ENCODE results near the gene ANKFN1. TPM values are rescaled to one million over a fixed set of nuclear protein-coding genes. Genes with fewer than 3 reads are reported as not detected.
"Not testable (repeated sequence)": the region's sequence is repeated elsewhere in the genome, so short reads cannot be mapped to it uniquely, and the experiment has no call there.

ANKFN1 gene
- total RNA-seq, 6 experiments from 2014 or later, result 0.07 to 0.81 (median 0.45) TPM

DNA sequence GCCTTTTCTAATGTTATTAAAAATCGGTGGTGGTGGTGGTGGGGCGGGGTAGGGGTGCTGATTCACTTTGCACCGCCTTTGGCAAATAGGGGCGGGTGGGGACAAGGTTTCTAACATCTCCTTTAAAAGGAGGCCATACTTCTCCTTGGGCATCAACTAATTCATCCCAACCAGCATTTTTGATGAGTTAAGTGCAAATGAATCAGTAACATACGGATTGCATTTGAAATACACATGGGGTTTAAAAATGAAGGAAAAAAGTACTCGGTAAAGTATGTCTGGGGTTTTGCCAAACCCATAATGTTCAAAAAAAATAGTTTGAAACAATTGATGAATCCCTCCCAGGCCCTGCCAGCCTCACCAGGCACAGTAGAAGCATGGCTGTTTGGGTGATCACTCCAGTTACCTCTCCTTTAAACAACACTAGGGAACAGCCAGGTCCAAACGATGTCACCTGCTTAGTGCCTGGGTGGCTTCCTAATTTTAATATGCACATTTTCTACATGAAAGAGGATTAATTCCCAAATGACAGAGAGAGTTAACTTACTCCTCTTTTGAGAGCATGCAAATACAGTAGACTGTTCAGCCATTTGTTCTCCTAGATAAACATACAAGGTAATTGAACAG is 107.2 kb downstream of the ANKFN1 start:
- Mint-ChIP-seq H3K36me3 (ENCODE audit: low read depth) (no peaks in the 10 kb centered on the region), H3K27me3 (ENCODE audit: insufficient read depth) (peaks cover 3% of the 10 kb centered on the region; the same call in 1 of the 2 replicates), H3K9me3 (no peaks in the 10 kb centered on the region), H3K4me1 (ENCODE audit: low read depth) (peaks cover 25% of the 10 kb centered on the region), H3K4me3 (no peak overlapping the region), H3K27ac (no peak overlapping the region)
- no peak for TF ChIP-seq CTCF (IDR thresholded peaks at IDR 0.05)
- DNase-seq, result no peak

- Mint-ChIP-seq H3K4me1 (ENCODE audit: low read depth) (peaks cover 13% of the 10 kb centered on the region), H3K36me3 (ENCODE audit: low read depth) (no peaks in the 10 kb centered on the region; the same call in 1 of the 2 replicates), H3K27me3 (ENCODE audit: insufficient read depth) (peaks cover 3% of the 10 kb centered on the region; the same call in 1 of the 2 replicates), H3K27ac (no peak overlapping the region), H3K9me3 (no peaks in the 10 kb centered on the region), H3K4me3 (no peak overlapping the region)
- no peak for TF ChIP-seq CTCF (IDR thresholded peaks at IDR 0.05)
- no peak for DNase-seq
Observed at GRCh38 chr17:56262803-56263202, 109.5 kb downstream of the ANKFN1 start.

- no peaks in the 10 kb centered on the region; the same call in 1 of the 2 replicates for H3K36me3 Mint-ChIP-seq (ENCODE audit: low read depth)
- no peak for TF ChIP-seq CTCF (IDR thresholded peaks at IDR 0.05)
- peak overlapping the region; percentile 61 for H3K4me3 Mint-ChIP-seq
- DNase-seq, result peak; percentile 60
- peaks cover 23% of the 10 kb centered on the region for H3K4me1 Mint-ChIP-seq (ENCODE audit: low read depth)
- no peaks in the 10 kb centered on the region for H3K9me3 Mint-ChIP-seq
- peaks cover 1% of the 10 kb centered on the region; the same call in 1 of the 2 replicates for H3K27me3 Mint-ChIP-seq (ENCODE audit: insufficient read depth)
- H3K27ac Mint-ChIP-seq, result peak overlapping the region; percentile 85
Observed at GRCh38 chr17:56269556-56270389, 116.5 kb downstream of the ANKFN1 start.

GRCh38 chr17:56274491-56274890 is 121.2 kb downstream of the ANKFN1 start:
- Mint-ChIP-seq H3K27ac (no peak overlapping the region), H3K36me3 (ENCODE audit: low read depth) (peaks cover 4% of the 10 kb centered on the region; the same call in 1 of the 2 replicates), H3K4me3 (no peak overlapping the region), H3K27me3 (ENCODE audit: insufficient read depth) (no peaks in the 10 kb centered on the region), H3K9me3 (no peaks in the 10 kb centered on the region), H3K4me1 (ENCODE audit: low read depth) (peaks cover 27% of the 10 kb centered on the region)
- DNase-seq, result no peak
- no peak for TF ChIP-seq CTCF (IDR thresholded peaks at IDR 0.05)

GRCh38 chr17:56284482-56284881 is 131.2 kb downstream of the ANKFN1 start:
- H3K4me3 Mint-ChIP-seq, result no peak overlapping the region
- H3K9me3 Mint-ChIP-seq, result no peaks in the 10 kb centered on the region
- H3K27ac Mint-ChIP-seq, result no peak overlapping the region
- H3K36me3 Mint-ChIP-seq (ENCODE audit: low read depth), result no peaks in the 10 kb centered on the region; the same call in 1 of the 2 replicates
- no peak for DNase-seq
- no peaks in the 10 kb centered on the region for H3K27me3 Mint-ChIP-seq (ENCODE audit: insufficient read depth)
- no peak for TF ChIP-seq CTCF (IDR thresholded peaks at IDR 0.05)
- peaks cover 20% of the 10 kb centered on the region for H3K4me1 Mint-ChIP-seq (ENCODE audit: low read depth)

GRCh38 chr17:56288786-56289185 is 135.5 kb downstream of the ANKFN1 start:
- not testable (repeated sequence) for DNase-seq; H3K36me3 Mint-ChIP-seq (ENCODE audit: low read depth); H3K9me3 Mint-ChIP-seq; H3K27me3 Mint-ChIP-seq (ENCODE audit: insufficient read depth)
- peaks cover 63% of the 10 kb centered on the region for H3K4me1 Mint-ChIP-seq (ENCODE audit: low read depth)
- H3K4me3 Mint-ChIP-seq, result peak overlapping the region; percentile 81; the same call in 1 of the 2 replicates
- peak overlapping the region; percentile 93 for H3K27ac Mint-ChIP-seq

All from HFFc6 (cell line).